NOMO-1 (cell line): ENCODE data around the gene NSFL1C.
A peak's percentile ranks its signal among the peaks of the same experiment; 100 is the strongest.
"Not testable (repeated sequence)": the region's sequence is repeated elsewhere in the genome, so short reads cannot be mapped to it uniquely, and the experiment has no call there.

Source experiments
- DNase-seq, 2 experiments: peaks; one replicate each; lab custom pipeline; 2025; ENCODE audit not compliant: unreplicated experiment in 2 of 2; lab: John Stamatoyannopoulos, UW

NSFL1C gene

DNA sequence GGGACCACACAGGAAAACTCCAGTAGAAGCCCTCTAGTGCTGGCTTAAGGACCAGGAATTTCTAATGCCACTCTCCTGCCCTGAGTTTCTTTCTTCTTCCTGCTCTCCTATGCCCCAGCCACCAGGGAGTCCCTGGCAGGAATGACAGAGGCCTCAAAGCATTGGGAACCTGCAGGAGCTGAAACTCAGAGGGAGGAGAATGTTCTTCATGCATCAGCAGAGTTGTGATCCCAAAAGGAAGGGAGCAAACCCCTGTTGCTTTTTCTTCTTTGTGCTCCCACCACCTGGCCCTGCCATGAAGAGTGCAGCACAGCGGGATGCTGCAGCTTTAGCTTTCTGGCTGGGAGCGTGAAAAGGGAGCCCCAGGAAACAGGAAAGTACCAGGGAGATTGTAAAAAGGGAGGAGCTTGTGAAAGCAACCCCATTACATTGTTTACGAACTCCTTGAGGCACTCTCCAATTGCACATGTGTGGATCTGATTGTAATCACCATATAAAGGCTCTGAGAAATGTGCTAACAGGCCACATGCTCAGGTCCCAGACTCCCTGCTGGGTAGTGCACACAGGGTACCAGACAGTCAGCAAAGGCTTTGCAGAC, 39.1 kb downstream of the NSFL1C start:
- DNase-seq, result no peak

DNA sequence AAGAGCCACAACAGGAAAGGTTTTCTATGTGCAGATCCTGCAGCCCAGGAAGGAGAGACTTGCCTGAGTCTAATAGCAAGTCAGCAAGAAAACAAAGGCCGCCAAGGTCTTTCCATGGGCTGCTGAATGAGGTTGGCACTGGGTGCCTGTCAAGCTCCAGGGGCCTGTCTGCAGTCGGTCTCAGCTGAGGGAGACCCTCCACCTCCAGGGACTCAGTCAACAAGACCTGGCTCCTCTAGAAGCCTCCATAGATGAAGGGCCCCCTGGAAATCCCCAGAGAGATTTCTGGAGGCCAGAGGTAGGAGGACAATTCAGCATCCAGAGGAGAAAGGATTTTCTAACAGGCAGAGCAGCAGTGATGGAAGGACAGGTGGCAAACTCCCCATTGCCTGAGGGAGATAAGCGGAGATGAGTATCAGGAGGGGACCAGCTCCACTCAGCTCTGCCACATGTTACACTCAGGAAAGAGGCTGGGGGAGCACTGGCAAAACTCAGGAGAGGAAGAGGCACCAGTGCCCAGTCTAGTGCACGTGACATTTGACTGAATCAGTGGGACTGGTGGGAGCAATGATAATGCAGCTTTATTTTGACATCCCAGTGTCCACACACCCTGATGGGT, 40.3 kb downstream of the NSFL1C start:
- DNase-seq, result no peak

DNA sequence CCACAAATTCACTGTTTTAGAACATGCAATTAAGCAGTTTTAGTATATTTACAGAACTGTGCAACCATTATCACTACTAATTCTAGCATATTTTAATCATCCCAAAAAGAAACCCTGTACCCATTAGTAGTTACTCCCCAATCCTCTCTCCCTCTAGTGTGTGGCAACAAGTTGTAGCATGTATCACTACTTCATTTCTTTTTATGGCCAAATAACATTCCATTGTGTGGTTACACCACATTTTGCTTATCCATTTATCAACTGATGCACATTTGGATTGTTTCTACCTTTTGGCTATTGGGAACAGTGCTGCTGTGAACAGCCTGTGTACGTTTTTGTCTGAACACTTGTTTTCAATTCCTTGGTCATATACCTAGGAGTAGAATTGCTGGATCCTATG, 42.3 kb downstream of the NSFL1C start:
- DNase-seq, result no peak

DNA sequence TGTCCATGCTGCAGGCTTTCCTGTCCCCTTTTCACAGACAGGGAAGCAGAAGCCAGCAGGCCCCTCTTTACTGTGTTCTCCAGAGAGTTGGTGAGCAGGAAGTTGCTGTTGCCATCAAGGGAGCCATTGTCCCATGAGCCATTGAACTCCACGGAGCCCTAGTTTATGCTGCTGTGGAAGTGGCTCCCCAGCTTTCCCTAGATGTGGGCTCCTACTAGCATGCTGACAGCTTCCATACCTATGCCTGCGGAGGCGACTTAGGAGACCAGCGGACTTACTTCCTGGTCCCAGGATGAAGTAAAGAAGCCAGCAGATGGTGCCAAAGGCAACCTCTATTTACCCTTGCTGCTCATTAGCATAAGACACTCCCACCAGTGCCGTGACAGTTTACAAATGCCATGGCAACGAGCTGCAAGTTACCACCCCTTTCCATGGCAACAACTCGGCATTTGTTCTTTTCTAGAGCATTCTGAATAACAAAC, 43.0 kb downstream of the NSFL1C start:
- DNase-seq, result peak in 1 of 2 experiments; percentile 39

DNA sequence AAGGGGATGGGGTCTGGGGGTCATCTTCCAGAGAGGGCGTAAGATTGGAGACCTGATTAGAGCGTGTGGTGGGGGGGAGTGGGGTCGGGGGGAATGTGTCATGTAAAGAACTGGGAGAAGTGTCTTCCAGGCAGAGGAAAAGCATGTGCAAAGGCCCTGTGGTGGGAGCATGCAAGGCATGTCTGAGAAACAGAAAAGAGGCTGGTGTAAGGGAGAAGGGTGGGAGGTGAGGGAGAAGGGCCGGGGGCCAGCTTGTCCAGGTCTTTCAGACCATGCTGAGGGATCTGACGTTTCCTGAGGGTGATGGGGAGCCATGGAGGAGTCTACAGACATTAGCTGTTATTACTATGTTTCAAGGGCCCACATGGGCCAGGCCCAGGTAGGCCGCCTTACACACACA, 43.4 kb downstream of the NSFL1C start:
- DNase-seq, result no peak

DNA sequence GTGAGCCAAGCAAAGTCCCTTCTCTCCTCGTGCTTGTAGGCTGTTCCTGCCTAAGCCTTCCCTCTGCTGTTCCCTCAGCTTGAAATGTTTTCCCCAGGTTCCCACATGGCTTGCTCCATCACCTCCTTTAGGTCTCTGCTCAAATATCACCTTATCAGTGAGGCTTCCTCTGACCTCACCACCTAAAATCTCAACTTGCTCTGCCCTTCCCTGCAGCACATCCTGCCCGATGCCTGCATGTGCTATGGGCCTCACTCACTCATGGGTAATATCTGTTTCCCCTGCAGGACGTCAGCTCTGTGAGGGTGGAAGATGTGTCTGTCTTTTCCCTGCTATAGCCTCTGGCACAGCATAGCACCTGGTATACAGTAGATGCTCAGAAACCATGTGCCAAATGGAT, 43.9 kb downstream of the NSFL1C start:
- no peak for DNase-seq

DNA sequence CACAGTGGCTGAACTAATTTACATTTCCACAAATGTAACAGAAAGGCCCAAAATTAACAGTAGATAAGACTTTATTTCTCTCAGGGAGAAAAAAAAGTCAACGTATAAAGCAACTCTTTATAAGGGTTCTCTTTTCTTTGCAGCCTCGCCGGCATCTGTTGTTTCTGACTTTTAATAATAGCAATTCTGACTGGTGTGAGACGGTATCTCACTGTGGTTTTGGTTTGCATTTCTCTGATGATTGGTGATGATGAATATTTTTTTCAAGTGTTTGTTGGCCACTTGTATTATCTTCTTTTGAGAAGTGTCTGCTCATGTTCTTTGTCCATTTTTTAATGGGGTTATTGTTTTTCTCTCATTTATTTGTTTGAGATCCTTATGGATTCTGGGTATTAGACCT, 46.6 kb downstream of the NSFL1C start:
- no peak for DNase-seq

DNA sequence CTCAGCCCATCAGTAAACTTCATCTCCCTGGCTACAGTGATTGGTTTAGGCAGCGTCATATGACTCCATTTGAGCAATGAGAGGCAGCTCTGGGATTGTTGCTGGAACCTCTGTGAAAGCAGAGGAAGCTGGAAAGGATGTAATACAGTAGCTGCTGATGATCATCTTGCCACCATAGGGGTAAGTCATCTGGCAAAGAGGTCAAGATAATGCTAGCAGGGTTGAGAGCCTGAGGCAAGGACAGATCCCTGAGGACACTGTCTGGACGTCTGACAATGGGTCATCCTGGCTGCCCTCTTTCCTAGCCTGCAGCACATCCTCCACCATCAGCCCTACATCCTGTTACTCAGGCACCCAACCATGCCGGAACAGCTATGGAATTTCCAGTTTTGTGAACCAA, 48.3 kb downstream of the NSFL1C start:
- DNase-seq, result no peak

DNA sequence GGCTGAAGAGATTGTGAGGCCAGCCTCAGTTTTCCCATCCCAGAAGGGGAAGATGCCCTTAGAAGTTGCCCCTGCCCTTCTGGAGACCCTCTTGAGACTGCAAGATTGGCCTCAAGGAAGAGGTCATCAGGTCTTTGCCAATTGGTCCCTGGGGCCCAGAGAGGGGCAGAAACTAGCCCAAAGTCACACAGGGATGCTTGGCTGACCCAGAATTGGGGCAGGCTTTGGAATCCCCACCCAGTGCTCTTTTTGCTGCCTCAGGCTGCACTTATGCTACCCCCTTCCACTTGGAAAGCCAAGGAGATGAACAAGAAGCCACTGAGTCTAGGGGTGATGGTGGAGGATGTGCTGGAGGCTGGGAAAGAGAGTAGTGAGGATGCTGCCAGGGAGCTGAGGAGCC, 48.9 kb downstream of the NSFL1C start:
- DNase-seq, result no peak

DNA sequence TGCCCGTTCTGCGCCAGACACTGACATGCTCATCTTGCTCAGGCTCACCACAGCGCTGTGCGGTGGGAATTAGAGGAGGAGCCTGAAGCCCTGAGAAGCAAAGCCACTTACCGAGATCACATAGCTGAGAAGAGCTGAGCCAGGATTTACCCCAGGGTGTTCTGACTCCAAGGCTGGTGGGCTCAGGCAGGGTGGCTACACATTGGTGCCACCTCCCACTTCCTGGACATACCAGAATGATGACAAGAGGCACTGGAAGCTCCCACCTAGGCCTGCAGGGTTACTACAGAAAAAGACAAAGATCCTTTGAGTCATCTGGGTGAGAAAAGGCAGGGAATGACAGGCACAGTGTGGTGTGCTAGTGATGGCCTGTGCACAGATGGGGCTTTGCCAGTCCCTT, 49.4 kb downstream of the NSFL1C start:
- DNase-seq, result no peak

DNA sequence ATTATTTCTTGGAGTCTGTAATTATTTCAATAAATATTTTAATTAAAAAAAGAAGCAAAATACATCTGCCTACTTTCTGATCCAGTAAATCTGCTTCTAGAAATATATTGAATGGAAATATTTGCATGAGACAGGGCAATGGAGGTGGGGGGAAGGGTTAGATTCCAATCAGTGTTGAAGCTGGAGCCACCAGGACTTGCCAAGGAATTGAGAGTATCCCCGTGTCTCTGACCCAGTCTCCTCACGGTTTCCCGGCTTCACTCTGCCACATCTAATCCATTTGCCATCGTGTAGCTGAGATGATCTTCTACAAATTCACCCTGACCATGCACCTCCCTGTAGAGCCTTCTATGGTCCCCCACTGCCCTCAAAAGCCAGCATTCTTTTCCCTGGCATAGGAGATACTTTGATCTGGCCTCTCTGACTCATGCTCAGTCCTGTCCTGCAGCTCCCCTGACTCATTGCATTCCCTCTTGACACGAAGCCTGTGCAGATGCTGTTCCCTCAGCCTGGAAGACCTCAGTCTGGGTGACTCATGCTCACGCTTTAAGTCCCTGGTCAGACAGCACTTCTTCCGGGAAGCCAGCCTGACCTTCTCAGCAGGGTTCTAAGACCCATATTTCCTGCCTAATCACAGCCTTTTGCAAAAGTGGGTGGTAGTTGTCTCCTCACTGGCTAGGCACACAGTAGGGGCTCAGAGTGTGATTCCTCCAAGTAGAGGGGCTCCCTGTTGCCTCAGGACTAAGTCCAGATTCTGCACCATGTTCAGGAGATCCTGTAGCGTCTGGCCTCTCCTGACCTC, 50.8 kb downstream of the NSFL1C start:
- DNase-seq, result no peak

DNA sequence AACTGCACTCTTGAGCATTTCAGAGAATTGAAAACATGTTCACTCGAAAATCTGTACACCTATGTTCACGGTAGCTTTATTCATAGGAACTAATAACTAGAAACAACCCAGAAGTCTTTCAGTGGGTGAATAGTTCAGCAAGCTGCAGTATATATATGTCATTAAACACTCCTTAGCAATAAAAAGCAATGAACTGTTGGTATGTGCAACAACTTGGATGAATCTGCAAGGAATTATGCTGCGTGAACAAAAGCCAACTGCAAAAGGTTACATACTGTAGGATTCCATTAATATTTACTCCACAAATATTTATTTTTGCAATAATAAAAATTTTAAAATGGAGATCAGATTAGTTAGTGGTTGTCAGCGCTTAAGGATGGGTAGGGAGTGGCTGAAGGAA, 51.7 kb downstream of the NSFL1C start:
- DNase-seq, result no peak

DNA sequence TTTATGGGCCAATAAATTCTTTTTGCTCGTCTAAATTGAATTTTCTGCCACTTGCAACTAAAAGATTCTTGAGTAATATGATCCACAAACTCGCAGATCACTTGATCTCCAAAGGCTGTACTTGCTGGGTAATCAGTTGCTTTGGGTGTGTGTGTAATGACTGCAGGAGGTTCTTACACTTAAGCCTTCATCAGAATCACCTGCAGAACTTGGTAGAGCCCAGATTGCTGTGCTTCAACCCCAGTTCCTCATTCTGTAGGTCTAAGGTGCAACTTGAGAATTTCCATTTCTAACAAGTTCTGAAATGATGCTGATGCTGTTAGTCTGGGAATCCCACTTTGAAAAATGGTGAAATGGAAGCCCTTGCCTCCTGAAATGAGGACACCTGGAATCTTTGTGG, 60.8 kb downstream of the NSFL1C start:
- no peak for DNase-seq

DNA sequence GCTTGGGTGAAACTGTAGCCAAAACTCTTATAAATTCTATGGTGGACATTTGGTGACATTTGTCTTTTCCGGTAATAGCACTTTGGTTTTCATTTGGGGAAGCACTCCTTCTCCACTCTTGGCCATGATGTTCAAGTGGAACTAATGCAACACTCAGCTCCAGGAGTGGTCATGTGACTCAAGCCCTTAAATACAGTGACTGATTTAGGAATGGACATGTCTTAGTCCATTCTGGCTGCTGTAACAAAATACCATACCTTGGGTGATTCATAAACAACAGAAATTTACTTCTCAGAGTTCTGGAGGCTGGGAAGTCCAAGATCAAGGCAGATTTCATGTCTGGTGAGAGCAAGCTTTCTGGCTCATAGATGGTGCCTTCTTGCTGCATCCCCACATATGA, 63.0 kb downstream of the NSFL1C start:
- no peak for DNase-seq

DNA sequence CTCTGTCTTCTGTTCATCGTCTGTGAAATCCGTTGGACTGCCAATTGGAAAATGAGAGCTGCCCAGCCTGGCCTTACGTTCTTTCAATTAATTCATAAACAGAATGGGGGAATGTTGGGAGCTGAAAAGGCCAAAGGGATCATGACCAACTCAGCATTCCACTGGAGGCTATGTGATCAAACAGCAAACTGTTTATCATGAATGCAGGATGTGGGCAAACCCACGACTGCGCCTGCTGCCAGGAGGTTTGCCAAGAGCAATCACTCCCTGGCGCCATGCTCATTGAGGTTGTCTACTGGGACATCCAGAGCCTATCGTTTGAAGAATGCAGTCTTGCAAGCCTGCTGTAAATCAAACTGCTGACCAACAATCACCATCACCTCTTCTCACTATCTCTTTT, 64.5 kb downstream of the NSFL1C start:
- DNase-seq, result no peak

DNA sequence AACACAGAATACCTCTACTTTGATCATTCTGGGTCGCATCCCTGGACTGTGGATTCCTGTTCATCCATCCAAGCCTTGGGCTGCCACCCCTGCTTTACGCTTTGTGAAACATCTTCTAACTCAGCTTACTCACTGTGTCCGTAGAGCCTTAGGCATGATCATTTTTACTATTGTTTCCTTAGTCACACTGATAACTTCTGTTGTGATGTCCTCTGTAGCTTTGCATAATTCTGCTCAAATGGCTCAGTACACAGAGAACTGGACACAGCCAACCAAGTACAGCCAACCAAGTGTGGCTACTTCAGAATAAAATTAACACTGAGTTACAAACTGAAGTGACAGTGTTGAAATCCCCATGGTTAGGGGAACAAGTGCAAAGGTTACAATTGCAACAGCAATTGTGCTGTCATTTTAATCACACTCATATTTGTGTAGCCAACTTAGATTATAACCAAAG, 65.2 kb downstream of the NSFL1C start:
- DNase-seq, result no peak

DNA sequence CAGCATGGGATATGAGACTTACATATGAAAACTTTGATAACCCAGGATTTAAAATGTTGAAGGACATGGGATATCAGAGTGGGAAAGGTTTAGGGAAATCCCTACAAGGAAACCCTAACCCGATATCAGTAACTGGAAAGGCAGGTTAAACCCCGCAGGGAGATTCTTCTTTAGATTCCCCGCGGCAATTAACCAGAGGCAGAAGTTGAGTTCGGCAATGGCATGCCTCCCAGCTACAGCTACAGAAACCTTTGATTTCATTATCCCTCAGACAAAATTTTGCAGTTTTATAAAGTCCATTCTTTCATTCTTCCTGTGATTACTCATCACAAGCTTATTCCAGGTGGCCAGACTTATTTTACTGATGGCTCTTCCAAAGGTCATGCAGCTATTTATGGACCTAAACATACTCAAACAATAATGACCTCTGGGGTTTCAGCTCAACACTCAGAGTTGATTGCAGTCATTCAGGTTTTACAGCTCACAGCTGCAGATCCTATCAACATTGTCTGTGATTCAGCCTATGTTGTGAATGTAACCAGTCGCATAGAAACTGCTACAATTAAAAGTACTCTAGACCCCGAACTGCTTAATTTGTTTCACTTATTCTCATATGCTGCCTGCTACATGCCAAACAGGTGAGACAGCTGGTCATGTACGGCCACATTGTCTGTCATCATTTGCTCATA, 66.8 kb downstream of the NSFL1C start:
- not testable (repeated sequence) for DNase-seq

DNA sequence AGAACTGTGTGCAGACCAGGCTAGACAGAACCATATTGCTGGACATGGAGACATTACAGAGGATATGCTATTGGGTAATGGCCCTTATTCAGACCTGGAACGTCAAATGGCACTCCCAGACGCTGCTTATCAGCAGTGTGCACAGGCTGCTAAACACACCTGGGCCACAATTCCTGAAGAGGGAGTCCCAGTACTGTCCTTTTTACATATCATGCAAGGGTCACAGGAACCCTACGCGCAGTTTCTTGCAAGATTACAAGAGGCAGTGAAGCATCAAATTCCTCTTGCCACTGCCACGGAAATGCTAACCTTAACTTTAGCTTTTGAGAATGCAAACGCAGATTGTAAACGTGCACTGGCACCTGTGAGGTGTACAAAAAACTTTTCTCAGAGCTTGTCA, 68.5 kb downstream of the NSFL1C start:
- DNase-seq, result not testable (repeated sequence)

DNA sequence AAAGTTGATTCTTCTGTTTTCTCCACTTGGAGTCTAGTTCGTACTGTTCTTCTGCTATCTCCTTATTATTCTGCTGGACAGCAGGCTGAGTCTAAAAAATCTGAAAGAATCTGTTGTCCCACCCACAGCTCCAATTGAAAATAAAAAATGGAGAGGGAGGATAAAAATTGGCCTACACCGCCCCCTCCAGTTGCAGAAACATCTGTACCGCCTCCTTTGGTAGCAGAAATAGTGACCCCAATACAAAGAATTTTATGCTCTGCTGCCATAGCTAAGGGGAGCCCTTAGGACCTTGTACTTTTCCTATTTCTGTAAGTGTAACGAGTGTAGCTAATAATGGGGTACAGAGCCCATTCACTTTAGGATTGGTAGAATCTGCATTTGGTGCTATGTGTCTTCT, 68.9 kb downstream of the NSFL1C start:
- DNase-seq, result no peak

DNA sequence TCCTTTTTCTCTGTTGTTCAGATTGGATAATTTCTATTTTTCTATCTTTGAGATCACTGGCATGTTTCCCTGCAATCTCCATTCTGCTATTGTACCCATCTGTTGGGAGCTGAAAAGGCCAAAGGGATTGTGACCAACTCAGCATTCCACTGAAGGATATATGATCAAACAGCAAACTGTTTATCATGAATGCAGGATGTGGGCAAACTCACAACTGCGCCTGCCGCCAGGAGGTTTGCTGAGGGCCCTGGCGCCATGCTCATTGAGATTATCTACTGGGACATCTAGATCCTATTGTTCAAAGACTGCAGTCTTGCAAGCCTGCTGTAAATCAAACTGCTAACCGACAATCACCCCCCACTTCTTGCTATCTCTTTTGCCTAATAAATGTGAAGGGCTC, 69.9 kb downstream of the NSFL1C start:
- no peak for DNase-seq

DNA sequence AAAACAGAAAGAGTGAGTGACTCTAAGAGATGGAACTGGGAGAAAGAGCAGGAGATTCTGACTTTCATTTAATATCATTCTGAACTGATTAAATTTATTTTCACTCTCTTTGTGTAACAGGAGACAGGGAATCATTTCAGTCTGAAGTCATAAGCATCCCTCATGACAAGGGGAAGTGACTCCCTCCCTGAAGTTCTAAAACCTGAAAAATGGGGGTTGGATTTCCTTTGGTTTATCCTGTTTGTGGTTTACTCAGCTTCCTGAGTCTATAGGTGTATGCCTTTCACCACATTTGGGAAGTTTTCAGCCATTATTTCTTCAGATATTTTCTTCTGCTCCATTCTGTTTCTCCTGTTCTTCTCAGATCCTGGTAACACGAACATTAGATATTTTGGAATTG, 70.4 kb downstream of the NSFL1C start:
- DNase-seq, result no peak
